Liver (tissue), 3 donors: ENCODE data around the gene RHEB.

Source experiments
- GABPA ChIP-seq, 2 donors: IDR thresholded peaks in 1 of 2; conservative IDR thresholded peaks in 1 of 2; 2 replicates each; pipeline ENCODE4 v1.6.1; 2016; ENCODE audit warnings: antibody characterized with exemption in 2 of 2, mild to moderate bottlenecking in 1 of 2, moderate library complexity in 1 of 2
- JUND ChIP-seq, 2 donors: IDR thresholded peaks; 2 replicates each; pipeline ENCODE4 v1.6.1; 2016; ENCODE audit warnings: antibody characterized with exemption in 2 of 2
- RAD21 ChIP-seq, 2 donors: IDR thresholded peaks; 2 replicates each; pipeline ENCODE4 v1.6.1; 2016; ENCODE audit warnings: antibody characterized with exemption in 2 of 2, mild to moderate bottlenecking in 2 of 2
- RXRA ChIP-seq, 2 donors: IDR thresholded peaks; 2 replicates each; pipeline ENCODE4 v1.6.1; 2017 to 2018; ENCODE audit warnings: antibody characterized with exemption in 2 of 2, mild to moderate bottlenecking in 1 of 2
- SP1 ChIP-seq: IDR thresholded peaks from 2 replicates; pipeline ENCODE4 v1.6.1; 2018; ENCODE audit warnings: antibody characterized with exemption, mild to moderate bottlenecking
- TAF1 ChIP-seq: conservative IDR thresholded peaks from 2 replicates; pipeline ENCODE4 v1.6.1; 2016; ENCODE audit warnings: antibody characterized with exemption, mild to moderate bottlenecking
- TF ChIP-seq, protein P1 (sequence below): fragments of 150-350 bp; IDR thresholded peaks from 2 replicates; pipeline ENCODE4 v1.5.1; 2017; ENCODE audit warnings: improper control_type of control experiment, low read depth, low read length; ENCODE audit not compliant: missing input control
- TF ChIP-seq, protein P2 (sequence below): IDR thresholded peaks from 2 replicates; pipeline ENCODE4 v1.6.1; 2016; ENCODE audit warnings: antibody characterized with exemption
- TF ChIP-seq, protein P3 (sequence below): IDR thresholded peaks from 2 replicates; pipeline ENCODE4 v1.6.1; 2016; ENCODE audit warnings: antibody characterized with exemption
- TF ChIP-seq, protein P4 (sequence below): IDR thresholded peaks from 2 replicates; pipeline ENCODE4 v1.6.1; 2016; ENCODE audit warnings: antibody characterized with exemption
- donor health status: healthy.
- donor health status: healthy.

DNA sequence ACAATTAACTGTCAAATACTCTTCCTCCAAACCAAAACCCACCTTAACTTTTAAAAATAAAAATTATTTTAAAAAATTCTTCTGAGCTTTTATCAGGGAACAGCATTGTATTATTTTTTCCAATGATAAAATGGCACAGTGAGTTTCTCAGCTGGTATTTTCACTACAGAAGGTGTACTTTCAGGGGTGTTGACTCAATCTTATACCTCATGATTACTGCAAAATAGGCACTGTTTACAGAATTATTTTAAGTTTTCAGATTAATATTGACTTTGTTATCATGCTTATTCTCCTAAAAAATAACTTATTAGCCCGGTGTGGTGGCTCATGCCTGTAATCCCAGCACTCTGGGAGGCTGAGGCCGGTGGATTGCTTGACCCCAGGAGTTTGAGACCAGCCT, 24.3 kb downstream of the RHEB start:
- TF ChIP-seq, protein P1, sequence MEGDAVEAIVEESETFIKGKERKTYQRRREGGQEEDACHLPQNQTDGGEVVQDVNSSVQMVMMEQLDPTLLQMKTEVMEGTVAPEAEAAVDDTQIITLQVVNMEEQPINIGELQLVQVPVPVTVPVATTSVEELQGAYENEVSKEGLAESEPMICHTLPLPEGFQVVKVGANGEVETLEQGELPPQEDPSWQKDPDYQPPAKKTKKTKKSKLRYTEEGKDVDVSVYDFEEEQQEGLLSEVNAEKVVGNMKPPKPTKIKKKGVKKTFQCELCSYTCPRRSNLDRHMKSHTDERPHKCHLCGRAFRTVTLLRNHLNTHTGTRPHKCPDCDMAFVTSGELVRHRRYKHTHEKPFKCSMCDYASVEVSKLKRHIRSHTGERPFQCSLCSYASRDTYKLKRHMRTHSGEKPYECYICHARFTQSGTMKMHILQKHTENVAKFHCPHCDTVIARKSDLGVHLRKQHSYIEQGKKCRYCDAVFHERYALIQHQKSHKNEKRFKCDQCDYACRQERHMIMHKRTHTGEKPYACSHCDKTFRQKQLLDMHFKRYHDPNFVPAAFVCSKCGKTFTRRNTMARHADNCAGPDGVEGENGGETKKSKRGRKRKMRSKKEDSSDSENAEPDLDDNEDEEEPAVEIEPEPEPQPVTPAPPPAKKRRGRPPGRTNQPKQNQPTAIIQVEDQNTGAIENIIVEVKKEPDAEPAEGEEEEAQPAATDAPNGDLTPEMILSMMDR, result no peak
- TF ChIP-seq, protein P2, sequence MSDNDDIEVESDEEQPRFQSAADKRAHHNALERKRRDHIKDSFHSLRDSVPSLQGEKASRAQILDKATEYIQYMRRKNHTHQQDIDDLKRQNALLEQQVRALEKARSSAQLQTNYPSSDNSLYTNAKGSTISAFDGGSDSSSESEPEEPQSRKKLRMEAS, result no peak
- no peak for TF ChIP-seq RAD21 (IDR thresholded peaks at IDR 0.05)
- TF ChIP-seq, protein P3, sequence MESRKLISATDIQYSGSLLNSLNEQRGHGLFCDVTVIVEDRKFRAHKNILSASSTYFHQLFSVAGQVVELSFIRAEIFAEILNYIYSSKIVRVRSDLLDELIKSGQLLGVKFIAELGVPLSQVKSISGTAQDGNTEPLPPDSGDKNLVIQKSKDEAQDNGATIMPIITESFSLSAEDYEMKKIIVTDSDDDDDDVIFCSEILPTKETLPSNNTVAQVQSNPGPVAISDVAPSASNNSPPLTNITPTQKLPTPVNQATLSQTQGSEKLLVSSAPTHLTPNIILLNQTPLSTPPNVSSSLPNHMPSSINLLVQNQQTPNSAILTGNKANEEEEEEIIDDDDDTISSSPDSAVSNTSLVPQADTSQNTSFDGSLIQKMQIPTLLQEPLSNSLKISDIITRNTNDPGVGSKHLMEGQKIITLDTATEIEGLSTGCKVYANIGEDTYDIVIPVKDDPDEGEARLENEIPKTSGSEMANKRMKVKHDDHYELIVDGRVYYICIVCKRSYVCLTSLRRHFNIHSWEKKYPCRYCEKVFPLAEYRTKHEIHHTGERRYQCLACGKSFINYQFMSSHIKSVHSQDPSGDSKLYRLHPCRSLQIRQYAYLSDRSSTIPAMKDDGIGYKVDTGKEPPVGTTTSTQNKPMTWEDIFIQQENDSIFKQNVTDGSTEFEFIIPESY, result no peak
- no peak for TF ChIP-seq TAF1
- TF ChIP-seq RXRA (IDR thresholded peaks at IDR 0.05), result no peak
- TF ChIP-seq, protein P4, sequence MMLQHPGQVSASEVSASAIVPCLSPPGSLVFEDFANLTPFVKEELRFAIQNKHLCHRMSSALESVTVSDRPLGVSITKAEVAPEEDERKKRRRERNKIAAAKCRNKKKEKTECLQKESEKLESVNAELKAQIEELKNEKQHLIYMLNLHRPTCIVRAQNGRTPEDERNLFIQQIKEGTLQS, result no peak
- no peak for TF ChIP-seq GABPA (IDR thresholded peaks at IDR 0.05 in 1 of 2, conservative IDR thresholded peaks at IDR 0.05 in 1 of 2)
- no peak for TF ChIP-seq SP1
- no peak for TF ChIP-seq JUND (IDR thresholded peaks at IDR 0.05)
